Hematopoietic multipotent progenitor cell treated with erythropoietin and hydrocortisone succinate and interleukin-3 and kit ligand, for 8 days (in vitro differentiated cells): ENCODE data around the gene CASS4.

Source experiments
- DNase-seq: peaks from one replicate; pipeline ENCODE4 v3.0.0-alpha.2; 2015

The CASS4 gene

DNA sequence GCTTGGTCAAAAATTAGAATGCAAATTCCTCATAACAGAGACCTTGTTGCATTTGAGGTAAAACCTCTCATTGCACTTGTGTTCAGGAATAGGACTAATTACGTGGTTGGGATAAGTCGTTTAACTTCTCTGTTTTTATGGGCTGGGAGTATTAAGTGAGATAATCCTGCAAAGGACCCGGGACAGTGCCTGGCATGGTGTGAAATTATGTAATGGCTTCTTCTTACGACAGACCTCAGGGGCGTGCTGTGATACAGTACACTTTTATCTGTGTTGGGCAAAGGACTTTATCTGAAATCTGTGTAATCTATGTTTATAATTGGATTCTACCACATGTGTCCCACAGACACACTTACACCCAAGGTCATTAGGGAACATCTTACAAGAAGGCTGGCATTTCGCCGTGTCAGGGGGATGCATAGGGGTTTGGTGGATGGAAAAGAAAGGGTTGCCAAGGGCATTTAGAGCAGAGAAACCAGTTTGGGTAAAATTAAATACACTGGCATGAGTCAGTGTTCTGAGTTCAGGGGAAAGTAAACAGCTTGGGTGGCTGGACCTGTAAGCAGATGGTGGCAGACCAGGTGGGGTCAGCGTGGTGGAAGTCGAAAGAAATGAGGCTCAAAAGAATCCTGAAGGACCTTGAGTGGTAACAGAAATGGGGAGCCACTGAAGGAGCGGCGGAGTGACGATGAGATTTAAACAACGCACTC is 39.2 kb downstream of the CASS4 start:
- no peak for DNase-seq

GRCh38 chr20:56453352-56453751 is 41.3 kb downstream of the CASS4 start:
- DNase-seq, result no peak

DNA sequence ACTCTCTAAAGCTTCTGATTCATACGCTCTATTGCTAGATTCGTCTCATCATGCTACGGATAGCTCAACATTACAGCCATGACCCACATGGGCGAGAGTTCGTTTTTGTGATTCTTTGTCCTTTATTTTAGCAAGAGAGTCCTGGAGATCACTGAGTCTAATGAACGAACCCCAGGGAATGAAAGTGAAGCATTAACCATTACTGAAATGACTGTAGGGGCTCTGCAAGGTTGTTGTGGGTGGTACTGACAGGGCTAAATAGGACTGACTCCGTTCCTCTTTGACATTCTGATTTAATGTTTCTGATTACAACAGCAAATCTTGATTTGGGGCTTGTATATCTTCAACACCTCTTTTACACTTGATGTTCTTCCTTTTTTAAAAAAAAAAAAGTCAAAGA is 42.7 kb downstream of the CASS4 start:
- DNase-seq, result no peak

DNA sequence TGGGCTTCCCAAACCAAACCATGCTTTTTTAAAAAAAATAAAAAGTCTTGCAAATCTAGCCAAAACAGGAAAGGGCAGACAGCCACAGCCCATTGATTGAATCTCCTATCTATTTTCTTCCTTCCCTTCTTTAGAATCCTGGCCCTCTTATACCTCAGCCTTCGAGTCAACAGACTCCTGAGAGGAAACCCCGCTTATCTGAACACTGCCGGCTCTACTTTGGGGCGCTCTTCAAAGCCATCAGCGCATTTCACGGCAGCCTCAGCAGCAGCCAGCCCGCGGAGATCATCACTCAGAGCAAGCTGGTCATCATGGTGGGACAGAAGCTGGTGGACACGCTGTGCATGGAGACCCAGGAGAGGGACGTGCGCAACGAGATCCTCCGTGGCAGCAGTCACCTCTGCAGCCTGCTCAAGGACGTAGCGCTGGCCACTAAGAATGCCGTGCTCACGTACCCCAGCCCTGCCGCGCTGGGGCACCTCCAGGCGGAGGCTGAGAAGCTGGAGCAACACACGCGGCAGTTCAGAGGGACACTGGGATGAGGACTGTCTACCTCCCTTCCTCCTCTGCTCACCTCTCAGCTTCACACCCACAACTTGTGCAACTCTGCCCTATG is 46.3 kb downstream of the CASS4 start:
- peak; percentile 81 for DNase-seq

DNA sequence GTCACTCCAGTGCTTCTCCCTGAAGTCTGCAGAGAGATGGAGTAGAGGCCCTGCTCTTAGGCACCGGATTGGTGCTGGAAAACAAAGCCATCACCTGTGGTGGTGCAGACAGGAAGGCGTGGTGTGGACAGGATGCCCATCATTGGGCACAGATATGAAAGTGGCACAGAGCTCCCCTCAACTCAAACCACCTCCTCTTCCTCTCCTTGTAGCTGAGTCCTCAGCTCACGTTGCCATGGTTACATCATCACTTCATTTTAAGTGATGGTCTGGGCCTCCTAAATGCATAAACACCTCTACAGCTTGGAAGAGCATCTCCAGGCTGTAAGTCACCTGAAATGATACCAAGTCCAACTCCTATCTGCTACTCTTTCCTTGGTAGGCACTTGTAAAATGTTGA is 48.4 kb downstream of the CASS4 start:
- DNase-seq, result no peak

- no peak for DNase-seq
Measured at GRCh38 chr20:56461576-56461975, 49.5 kb downstream of the CASS4 start.

DNA sequence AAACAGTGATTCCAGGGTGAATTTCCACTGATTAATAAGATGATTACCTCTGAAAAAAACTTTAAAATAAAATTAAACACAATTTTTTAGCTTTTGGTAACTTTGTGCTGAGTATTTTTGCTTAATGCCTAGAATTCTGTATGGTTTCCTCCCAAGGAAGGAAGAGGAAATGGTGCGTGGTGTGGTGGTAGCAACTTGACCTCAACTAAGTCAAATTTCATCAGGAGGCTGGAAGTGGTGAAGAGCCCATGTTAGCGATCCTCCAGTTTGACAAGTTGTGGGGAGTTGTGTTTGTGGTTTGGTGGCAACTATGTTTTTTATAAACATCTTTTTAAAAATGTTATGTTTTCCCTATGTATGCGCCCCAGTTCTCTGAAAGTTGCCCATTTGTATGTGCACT is 51.4 kb downstream of the CASS4 start:
- DNase-seq, result no peak

DNA sequence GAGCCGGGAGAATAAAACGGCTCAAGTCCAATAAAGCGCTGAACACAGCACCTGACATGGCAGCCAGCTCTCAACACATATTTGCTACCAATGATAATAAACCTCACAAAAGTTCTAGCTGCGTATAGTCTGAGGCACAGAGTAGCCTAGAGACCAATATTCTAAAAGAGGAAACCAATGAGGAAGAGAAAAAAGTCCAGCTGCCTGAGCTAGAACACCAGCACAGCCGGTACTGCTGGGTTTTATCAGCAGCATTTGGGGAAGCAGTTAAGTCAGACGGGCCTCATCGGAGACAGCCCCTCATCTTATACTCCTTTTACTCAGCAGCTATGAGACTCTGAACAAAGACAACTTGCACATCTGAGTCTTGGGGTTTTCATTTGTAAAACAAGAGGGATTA is 53.9 kb downstream of the CASS4 start:
- no peak for DNase-seq

GRCh38 chr20:56467968-56468315 is 55.9 kb downstream of the CASS4 start:
- DNase-seq, result no peak

- peak; percentile 94 for DNase-seq
Measured at GRCh38 chr20:56468316-56469076, 56.4 kb downstream of the CASS4 start, which contains the start of gene RTF2. Gene RTF2 (plus strand): TSS chr20:56468627. CDS start chr20:56468698, 71 bp downstream.

DNA sequence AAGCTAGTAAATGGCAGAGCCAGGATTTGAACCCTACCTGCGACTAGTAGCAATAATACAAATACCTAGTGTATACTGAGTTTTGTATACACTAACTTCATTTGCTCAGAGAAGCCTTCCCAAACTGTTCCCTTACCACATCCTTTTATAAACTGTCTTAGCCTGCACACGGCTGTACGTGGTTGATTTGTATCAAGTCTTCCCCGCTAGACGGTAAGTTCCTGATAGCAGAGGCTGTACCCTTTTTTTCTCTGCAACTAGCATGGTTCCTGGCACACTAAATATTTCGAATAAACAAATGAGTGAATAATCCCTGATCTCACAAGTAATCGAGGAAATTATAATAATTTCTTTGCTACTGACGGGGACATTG is 57.0 kb downstream of the CASS4 start:
- no peak for DNase-seq

DNA sequence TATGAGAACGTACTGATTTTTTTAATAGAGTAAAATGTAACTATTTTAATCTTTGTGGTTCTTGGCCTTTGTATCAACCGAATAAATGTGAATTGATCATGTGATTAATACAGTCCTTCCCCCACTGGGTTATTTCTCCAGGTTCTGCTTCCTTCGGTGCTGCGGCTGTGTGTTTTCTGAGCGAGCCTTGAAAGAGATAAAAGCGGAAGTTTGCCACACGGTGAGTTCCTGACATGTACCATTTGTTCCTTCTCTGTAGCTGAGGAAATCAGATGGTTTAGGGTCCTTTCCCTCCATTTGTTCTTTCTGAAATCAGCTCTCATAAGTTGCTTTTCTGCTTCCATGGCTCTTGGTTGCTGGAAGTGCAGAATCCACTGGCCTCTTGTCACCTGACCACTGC is 71.9 kb downstream of the CASS4 start:
- DNase-seq, result no peak

DNA sequence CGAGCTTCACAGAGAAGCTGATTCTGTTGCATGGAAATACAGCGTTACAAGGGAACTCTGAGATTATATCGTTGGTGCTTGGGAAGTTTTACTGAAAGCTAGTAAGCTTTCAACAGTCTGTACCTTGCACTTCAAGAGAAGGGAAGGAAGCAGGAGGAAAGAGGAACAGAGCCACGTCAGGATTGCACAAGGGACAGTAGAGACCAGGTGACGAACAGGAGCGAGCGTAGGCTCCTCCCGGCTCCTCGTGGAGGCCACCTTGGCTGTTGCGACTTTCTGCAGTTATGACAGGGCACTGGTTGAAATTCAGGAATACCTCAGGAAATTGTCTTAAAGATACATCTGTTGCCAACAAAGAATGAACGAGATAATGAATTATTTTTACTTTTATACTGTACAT is 75.2 kb downstream of the CASS4 start:
- no peak for DNase-seq

DNA sequence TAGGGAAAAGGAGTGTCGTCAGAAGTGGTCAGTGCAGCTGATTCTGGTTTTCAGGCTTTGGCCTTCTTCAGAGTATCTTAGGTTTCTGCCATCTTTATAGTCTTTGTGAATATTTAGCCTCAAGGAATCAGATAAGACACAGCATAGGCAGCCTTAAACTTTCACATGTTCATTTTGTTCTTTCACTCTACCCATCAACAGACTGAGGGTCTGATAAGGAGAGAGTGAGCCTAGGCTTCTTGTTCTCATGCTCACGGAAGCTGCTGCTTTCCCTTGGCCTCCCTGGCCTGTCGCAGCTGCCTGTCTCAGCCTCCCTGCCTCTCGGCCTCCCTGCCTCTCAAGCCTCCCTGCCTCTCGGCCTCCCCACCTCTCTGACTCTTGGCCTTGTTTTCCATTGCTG is 76.5 kb downstream of the CASS4 start:
- DNase-seq, result peak; percentile 60

DNA sequence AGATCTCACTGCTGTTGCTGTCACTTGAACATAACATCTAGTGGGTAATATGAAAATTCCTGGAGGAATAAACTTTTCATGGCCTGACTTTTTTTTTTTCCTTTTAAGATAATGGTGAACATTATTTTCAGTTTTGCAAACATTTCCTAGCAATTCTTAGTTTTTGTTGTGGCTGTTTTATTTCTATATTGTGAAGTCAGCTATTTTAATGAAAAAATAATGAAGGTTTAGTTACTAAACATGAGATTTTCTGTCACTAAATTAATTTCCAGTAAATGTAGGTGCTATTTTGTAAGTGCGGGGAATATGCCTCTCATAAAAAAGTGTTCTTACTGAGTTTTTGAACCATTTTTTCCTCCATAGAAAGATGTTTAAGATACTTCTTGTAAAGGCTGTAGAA is 89.1 kb downstream of the CASS4 start:
- DNase-seq, result no peak

DNA sequence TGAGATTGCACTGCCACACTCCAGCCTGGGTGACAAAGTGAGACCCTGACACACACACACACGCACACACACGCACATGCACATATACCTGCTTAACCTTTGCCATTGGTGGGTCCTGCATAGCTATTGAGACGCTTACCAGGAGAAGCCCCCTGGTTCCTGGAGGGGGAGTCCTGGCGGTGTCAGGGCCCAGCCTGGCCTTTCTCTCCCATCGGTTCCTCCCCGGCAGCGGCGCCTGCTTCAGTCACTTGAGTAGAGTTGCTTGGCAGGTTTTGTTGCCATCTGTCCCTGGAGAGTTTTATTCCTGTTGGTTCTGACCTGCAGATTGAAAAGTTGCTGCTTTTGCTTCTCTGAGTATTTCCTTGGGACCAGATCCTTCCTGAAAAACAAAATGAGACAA is 91.9 kb downstream of the CASS4 start:
- DNase-seq, result no peak

- DNase-seq, result no peak
Measured at GRCh38 chr20:56504373-56505005, 92.4 kb downstream of the CASS4 start.

GRCh38 chr20:56506103-56506502 is 94.0 kb downstream of the CASS4 start:
- no peak for DNase-seq
